ENCODE measurements around the gene CAPRIN1.

Gene CAPRIN1, protein sequence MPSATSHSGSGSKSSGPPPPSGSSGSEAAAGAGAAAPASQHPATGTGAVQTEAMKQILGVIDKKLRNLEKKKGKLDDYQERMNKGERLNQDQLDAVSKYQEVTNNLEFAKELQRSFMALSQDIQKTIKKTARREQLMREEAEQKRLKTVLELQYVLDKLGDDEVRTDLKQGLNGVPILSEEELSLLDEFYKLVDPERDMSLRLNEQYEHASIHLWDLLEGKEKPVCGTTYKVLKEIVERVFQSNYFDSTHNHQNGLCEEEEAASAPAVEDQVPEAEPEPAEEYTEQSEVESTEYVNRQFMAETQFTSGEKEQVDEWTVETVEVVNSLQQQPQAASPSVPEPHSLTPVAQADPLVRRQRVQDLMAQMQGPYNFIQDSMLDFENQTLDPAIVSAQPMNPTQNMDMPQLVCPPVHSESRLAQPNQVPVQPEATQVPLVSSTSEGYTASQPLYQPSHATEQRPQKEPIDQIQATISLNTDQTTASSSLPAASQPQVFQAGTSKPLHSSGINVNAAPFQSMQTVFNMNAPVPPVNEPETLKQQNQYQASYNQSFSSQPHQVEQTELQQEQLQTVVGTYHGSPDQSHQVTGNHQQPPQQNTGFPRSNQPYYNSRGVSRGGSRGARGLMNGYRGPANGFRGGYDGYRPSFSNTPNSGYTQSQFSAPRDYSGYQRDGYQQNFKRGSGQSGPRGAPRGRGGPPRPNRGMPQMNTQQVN

DNA sequence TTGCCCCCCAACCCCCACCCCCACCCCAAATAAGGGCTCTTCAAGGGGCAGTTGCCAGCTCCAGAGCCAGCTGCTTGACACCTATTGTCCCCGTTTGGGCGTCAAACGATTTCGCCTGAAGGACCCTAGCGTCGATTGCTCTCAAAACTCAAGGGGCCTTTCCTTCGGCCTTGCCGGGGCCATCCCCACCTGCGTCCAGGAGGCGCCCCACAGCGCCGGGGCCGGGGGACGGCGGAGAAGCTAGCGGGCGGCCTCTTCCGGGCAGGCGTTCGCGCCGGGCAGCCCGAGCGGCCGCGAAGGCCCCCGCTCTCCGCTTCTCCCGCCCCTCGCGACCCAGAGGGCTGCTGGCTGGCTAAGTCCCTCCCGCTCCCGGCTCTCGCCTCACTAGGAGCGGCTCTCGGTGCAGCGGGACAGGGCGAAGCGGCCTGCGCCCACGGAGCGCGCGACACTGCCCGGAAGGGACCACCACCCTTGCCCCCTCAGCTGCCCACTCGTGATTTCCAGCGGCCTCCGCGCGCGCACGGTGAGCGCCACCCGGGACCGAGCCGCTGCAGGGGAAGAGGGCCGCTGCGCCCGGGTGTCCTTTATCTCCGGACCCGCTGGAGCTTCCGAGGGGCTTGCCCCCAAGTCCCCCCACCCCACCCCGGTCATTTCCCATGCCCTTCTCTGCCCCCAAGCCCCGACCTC is at the start of gene CAPRIN1:
Gene CAPRIN1 (plus strand): TSS at position 383 of the 687 bp plus-strand sequence. CDS start 690 bp downstream, outside the sequence.
- peak; percentile 70 for DNase-seq (ENCODE audit: low read depth)

DNA sequence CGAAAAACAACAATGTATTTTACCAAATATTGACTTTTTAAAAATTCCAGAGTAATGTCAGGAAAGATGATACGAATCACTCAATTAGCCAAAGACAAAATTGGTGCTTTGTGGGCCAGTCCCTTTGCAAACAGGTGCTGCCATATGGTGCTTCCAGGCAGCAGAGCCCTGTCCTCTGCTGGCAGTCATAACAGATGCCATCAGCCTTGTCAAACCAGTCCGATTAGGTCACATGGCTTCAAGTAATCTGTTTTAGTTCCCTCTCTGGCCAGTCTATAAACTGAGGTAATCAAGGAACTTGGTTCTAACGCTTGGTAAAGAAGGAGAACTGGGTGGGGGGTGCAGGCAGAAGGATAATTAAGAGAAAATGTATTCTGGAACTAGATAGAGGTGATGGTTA is 49.1 kb upstream of the CAPRIN1 start:
- DNase-seq (ENCODE audit: low read depth): no peak

DNA sequence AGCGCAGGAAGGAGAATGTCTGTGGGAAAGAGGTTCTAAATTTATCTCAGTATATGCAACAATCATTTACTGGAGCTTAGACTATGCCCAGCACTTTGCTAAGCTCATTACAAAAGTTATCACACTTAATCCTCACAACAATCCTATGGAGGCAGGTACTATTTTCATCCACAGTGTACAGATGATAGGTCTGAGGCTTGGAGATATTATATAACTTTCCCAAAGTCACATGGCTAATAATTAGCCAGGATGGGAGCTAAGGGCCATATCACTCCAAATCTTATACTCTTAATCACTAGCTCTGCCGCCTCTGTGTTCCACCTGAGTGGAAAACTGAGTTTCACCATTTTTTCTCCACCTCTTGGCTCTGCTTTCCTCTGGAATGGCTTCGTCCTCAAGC is 47.3 kb upstream of the CAPRIN1 start:
- no peak for DNase-seq (ENCODE audit: low read depth)

- DNase-seq (ENCODE audit: low read depth): no peak
Observed at GRCh38 chr11:34006876-34007275, 44.7 kb upstream of the CAPRIN1 start.

DNA sequence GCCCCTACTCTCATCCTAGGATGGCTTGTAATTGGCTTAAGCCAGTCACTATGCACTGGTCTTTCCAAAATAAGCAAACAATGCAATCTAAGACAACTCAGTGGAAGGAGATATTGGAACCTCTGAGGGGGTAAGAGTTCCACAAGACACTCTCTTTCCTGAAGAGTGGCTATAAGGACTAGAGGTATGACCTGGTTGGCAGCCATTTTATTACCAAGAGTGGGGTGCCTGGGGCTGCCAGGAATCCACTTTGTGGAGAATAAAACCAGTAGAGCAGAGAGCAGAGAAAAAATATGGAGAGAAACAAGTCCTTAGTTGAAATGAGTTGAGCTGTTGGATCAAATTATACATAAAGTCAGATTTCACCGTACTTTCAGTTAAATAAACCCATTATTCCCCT is 38.8 kb upstream of the CAPRIN1 start:
- no peak for DNase-seq (ENCODE audit: low read depth)

DNA sequence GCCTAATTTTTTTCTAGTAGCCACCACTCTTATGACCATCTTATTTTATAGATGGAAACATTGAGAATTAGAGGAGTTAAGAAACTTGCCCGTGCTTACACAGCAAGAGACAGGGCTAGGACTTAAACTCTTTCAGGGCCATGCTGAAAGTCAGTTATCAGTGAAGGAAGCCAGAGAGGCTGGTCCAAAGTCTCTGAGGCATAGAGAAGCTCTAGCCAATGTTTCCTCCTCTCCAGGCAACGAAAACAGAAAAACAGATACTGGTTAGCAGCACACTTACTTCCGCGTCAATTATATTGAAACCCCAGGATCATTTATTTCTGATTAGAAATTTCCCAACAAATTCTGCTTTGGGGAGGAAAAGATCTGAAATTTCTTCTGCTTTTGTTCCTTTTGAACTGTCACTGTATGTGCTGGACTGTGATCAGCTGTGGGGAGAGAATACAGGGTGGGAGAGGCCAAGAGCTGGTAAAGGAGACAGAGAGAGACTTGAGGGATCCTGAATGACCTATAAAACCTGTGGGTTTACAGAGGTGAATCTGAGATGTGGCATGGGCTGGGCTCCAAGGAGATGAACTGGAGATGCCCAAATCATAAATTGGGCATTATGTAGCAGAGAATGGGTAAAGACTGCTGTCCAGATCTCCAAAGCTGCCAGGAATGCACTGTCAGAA is 37.5 kb upstream of the CAPRIN1 start:
- DNase-seq (ENCODE audit: low read depth): no peak

DNA sequence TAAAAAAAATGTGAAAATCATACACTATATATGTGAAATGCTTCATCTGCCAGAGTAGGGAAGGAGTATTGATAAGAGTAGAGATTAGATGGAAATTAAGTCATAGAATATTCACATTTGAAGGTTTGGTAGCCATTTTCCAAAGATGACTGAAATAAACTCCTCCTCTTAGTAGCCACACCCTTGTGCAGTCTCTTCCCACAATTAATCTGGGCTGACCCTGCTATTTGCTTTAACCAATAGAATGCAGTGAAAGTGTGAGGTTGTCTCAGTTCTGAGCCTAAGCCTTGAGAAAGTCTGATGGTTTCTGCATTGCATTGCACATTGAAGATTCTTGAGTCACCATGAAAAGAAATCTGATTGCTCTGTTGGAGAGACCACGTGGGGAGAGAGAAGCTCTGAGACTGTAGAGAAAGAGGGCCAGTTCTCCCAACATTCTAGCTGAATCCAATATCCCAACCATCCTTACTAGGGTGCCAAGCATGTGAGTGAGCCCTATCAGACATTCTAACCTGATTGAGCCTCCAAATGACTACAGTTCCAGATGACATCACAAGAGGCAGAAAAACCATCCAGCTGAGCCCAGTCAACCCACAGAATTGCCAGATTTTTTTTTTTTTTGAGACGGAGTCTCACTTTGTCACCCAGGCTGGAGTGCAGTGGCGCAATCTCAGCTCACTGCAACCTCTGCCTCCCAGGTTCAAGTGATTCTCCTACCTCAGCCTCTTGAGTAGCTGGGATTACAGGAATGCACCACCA is 29.4 kb upstream of the CAPRIN1 start:
- DNase-seq (ENCODE audit: low read depth): no peak

GRCh38 chr11:34026432-34026831 is 25.1 kb upstream of the CAPRIN1 start:
- DNase-seq (ENCODE audit: low read depth): no peak

DNA sequence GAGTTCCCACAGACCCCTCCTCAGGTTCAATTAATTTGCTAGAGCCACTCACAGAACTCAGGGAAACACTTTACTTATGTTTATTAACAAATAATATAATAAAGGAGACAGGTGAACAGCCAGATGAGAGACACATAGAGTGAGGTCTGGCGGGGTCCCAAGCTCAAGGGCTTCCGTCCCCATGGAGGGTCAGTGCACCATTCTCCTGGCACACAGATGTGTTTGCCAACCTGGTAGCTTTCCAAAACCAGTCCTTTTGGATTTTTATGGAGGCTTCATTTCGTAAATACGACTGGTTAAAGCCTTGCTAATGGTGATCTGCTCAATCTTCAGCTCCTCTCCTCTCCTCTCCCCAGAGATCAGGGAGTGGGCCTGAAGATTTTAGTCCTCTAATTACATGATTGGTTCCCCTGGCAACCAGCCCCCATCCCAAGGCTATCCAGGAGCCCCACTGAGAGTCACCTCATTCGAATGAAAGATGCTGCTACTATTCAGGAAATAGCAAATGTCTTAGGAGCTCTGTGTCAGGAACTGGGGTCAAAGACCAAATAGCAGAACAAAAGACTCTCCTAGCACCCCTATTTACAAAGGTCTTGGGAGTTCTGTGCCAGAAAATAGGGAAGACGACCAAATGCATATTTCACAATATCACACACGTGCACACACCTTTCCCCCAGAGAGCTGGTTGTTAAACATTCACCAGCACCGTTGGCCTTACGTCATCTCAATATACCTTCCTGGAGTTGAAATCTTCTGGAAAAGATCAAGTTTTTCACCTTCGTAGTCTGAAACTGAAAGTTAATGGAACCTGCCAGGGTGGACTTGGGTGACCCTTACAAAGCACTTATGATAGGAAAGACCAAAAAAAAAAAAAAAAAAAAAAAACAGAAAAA is 23.8 kb upstream of the CAPRIN1 start:
- no peak for DNase-seq (ENCODE audit: low read depth)

- no peak for DNase-seq (ENCODE audit: low read depth)
Observed at GRCh38 chr11:34028425-34028824, 23.1 kb upstream of the CAPRIN1 start.

DNA sequence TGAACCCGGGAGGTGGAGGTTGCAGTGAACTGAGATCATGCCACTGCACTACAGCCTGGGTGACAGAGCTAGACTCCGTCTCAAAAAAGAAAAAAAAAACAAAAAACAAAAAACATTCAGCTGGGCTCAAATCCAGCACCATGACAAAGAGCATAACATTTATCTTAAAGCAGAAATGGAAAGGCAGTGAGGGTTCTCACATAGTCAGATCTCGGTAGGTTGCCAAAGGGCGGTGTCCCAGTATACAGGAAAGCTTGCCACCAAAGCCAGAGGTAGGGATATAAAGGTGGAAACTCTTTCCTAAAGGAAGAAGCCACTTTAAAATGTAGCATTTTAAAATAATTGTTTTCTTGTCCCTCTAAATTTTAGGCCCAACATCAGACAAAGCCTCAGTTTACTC is 22.4 kb upstream of the CAPRIN1 start:
- DNase-seq (ENCODE audit: low read depth): no peak

DNA sequence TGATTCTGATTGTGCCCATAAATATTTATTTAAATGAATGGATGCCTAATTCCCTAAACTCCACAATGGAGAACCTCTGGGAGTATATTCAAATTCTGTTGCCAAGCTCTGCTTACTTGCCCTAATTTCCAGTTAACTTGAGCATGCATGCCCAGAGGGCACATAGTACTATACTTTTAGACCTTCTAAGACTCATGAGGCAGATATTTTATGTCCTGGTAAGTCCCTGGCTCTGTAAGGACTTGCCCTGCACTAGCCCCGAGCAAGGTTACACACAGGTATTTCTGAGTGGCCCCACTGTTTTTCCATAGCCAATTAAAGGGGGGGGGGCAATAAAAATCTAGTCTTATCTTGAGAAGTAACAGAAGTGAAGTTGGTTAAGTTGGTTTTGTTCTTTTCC is 21.1 kb upstream of the CAPRIN1 start:
- no peak for DNase-seq (ENCODE audit: low read depth)

GRCh38 chr11:34033399-34033798 is 18.1 kb upstream of the CAPRIN1 start:
- no peak for DNase-seq (ENCODE audit: low read depth)

DNA sequence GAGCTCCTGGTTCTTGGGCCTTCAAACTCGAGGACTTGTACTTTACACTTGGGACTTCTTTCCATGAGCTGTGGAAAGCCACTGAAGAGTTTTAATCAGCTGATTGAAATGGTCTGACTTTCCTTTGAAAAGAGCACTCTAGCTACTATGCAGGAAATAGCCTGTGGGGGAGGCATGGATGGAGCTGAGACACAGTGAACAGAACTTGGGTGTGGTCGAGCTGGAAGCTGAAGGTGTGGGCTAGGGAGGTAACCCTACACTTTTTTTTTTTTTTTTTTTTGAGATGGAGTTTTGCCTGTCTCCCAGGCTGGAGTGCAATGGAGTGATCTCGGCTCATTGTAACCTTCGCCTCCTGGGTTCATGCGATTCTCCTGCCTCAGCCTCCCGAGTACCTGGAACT is 17.5 kb upstream of the CAPRIN1 start:
- no peak for DNase-seq (ENCODE audit: low read depth)

DNA sequence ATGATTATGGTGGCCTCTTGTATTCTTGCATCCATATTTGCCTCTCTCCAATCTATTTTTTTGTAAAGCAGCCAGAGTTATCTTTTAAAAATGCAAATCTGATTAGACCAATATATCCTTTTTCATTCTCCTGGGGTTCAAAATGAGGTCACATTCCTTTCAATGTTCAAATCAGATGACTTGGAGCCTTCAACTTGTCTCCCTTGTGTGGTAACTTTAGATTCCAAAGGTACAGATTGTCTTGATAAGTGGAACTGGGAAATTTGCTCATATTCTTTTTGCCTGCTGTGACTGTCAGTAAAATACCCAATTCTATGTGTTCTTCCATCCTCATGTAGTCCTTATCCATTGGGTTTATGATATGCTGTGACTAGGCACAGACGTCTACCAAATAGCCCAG is 15.1 kb upstream of the CAPRIN1 start:
- no peak for DNase-seq (ENCODE audit: low read depth)

DNA sequence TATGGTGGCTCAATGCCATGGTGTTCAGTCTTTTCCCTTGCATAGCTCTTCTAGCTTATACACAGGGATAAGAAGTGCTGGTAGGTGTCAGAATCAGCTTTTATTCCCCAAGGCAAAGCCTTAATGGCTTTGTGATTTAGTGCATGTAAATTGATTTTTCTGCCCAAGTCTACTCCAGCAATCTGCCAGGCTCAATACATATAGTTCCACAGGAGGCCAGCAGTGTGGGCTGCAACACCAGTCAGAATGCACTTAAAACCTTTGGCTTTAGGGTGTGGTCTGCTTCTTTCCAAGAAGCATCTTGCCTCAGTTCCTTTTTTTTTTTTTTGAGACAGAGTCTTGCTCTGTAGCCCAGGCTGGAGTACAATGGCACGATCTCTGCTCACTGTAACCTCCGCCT is 14.5 kb upstream of the CAPRIN1 start:
- DNase-seq (ENCODE audit: low read depth): no peak

GRCh38 chr11:34040571-34040970 is 11.0 kb upstream of the CAPRIN1 start:
- no peak for DNase-seq (ENCODE audit: low read depth)

GRCh38 chr11:34044664-34045485 is 6.7 kb upstream of the CAPRIN1 start:
- no peak for DNase-seq (ENCODE audit: low read depth)

- DNase-seq (ENCODE audit: low read depth): no peak
Observed at GRCh38 chr11:34049028-34049427, 2.5 kb upstream of the CAPRIN1 start.
